ENCODE data around the gene SMARCC2. TPM values are rescaled to one million over a fixed set of nuclear protein-coding genes. Genes with fewer than 3 reads are reported as not detected.

The SMARCC2 gene
- total and polyA plus RNA-seq, 9 of the 15 experiments (the other 6 are each of a cell fraction or from before 2014, with no cell fraction given) = 11.9 to 86.0 (median 36.6) TPM

DNA sequence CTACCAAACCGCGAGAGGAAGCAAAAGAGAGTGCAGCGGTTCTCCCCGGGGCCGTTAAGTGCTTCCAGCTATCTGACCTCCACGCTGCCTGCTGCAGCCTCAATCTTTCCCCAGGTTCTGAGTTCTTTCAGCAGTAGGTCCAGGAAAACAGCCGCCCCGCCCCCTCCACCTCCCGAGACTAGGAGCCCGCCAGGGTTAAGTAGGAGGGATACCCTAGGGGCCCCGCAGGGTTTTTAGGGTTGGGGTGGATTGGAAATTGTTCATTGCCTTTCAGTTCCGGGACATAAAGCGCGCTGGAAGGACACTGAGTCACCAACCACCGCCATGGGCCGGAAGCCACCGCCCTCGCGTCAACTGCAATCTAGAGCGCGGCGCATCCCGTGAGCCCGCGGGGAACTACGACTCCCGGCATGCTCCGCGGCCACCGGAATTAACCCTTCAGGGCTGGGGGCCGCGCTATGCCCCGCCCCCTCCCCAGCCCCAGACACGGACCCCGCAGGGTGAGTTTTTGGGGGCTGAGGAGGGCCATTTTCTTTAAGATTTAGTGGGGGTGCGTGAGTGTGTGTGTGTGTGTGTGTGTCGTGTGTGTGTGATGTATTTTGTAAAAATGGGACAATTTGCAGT is 37.0 kb downstream of the SMARCC2 start, which contains the start of gene MYL6B (continued):
- TF ChIP-seq, protein P1, sequence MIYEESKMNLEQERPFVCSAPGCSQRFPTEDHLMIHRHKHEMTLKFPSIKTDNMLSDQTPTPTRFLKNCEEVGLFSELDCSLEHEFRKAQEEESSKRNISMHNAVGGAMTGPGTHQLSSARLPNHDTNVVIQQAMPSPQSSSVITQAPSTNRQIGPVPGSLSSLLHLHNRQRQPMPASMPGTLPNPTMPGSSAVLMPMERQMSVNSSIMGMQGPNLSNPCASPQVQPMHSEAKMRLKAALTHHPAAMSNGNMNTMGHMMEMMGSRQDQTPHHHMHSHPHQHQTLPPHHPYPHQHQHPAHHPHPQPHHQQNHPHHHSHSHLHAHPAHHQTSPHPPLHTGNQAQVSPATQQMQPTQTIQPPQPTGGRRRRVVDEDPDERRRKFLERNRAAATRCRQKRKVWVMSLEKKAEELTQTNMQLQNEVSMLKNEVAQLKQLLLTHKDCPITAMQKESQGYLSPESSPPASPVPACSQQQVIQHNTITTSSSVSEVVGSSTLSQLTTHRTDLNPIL (CRISPR knock-in tag; IDR thresholded peaks at IDR 0.05) = no peak
- TF ChIP-seq HEY1 (CRISPR knock-in tag; IDR thresholded peaks at IDR 0.05; ENCODE audit: borderline replicate concordance) (no peak), CEBPG (CRISPR knock-in tag; IDR thresholded peaks at IDR 0.05) (no peak; the same call in 1 of the 2 replicates), CEBPG (tag; conservative IDR thresholded peaks at IDR 0.05 in 1 of 2, IDR thresholded peaks at IDR 0.05 in 1 of 2) (no peak), HDAC2 (IDR thresholded peaks at IDR 0.05) (0 out of 2 replicates have a peak, but pooled peaks have one; percentile 12), MCM5 (IDR thresholded peaks at IDR 0.05; ENCODE audit: low read depth) (no peak), ZFX (CRISPR knock-in tag; IDR thresholded peaks at IDR 0.05) (peak; percentile 74), MYC (IDR thresholded peaks at IDR 0.05; ENCODE audit: low read depth, low read length) (peak; percentile 88), MYC (CRISPR knock-in tag; IDR thresholded peaks at IDR 0.05; ENCODE audit: borderline replicate concordance, low read depth) (no peak), KLF13 (tag; IDR thresholded peaks at IDR 0.05; ENCODE audit: borderline replicate concordance, low read depth) (peak; percentile 74; the same call in 1 of the 2 replicates), PCBP1 (IDR thresholded peaks at IDR 0.05; ENCODE audit: low read depth, low read length, poor library complexity, severe bottlenecking) (peak; percentile 48), SUPT5H (IDR thresholded peaks at IDR 0.05) (peak; percentile 79), BHLHE40 (IDR thresholded peaks at IDR 0.05; ENCODE audit: low read length) (peak; percentile 93), TBP (optimal IDR thresholded peaks at IDR 0.05; ENCODE audit: low read depth, low read length) (peak; percentile 84), ZNF76 (CRISPR knock-in tag; IDR thresholded peaks at IDR 0.05; ENCODE audit: borderline replicate concordance) (peak; percentile 34; the same call in 1 of the 2 replicates), POLR2H (tag; IDR thresholded peaks at IDR 0.05; ENCODE audit: low read depth) (peak; percentile 88)
- TF ChIP-seq, protein P2, sequence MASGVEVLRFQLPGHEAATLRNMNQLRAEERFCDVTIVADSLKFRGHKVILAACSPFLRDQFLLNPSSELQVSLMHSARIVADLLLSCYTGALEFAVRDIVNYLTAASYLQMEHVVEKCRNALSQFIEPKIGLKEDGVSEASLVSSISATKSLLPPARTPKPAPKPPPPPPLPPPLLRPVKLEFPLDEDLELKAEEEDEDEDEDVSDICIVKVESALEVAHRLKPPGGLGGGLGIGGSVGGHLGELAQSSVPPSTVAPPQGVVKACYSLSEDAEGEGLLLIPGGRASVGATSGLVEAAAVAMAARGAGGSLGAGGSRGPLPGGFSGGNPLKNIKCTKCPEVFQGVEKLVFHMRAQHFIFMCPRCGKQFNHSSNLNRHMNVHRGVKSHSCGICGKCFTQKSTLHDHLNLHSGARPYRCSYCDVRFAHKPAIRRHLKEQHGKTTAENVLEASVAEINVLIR (CRISPR knock-in tag; IDR thresholded peaks at IDR 0.05) = peak; percentile 27; the same call in 1 of the 2 replicates
- TF ChIP-seq, protein P3, sequence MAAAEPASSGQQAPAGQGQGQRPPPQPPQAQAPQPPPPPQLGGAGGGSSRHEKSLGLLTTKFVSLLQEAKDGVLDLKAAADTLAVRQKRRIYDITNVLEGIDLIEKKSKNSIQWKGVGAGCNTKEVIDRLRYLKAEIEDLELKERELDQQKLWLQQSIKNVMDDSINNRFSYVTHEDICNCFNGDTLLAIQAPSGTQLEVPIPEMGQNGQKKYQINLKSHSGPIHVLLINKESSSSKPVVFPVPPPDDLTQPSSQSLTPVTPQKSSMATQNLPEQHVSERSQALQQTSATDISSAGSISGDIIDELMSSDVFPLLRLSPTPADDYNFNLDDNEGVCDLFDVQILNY (CRISPR knock-in tag; IDR thresholded peaks at IDR 0.05) = no peak
- TF ChIP-seq, protein P4, sequence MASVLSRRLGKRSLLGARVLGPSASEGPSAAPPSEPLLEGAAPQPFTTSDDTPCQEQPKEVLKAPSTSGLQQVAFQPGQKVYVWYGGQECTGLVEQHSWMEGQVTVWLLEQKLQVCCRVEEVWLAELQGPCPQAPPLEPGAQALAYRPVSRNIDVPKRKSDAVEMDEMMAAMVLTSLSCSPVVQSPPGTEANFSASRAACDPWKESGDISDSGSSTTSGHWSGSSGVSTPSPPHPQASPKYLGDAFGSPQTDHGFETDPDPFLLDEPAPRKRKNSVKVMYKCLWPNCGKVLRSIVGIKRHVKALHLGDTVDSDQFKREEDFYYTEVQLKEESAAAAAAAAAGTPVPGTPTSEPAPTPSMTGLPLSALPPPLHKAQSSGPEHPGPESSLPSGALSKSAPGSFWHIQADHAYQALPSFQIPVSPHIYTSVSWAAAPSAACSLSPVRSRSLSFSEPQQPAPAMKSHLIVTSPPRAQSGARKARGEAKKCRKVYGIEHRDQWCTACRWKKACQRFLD (CRISPR knock-in tag; IDR thresholded peaks at IDR 0.05) = peak; percentile 86

Data from K562 (cell line).